ENCODE measurements around the gene MORN1.

DNA sequence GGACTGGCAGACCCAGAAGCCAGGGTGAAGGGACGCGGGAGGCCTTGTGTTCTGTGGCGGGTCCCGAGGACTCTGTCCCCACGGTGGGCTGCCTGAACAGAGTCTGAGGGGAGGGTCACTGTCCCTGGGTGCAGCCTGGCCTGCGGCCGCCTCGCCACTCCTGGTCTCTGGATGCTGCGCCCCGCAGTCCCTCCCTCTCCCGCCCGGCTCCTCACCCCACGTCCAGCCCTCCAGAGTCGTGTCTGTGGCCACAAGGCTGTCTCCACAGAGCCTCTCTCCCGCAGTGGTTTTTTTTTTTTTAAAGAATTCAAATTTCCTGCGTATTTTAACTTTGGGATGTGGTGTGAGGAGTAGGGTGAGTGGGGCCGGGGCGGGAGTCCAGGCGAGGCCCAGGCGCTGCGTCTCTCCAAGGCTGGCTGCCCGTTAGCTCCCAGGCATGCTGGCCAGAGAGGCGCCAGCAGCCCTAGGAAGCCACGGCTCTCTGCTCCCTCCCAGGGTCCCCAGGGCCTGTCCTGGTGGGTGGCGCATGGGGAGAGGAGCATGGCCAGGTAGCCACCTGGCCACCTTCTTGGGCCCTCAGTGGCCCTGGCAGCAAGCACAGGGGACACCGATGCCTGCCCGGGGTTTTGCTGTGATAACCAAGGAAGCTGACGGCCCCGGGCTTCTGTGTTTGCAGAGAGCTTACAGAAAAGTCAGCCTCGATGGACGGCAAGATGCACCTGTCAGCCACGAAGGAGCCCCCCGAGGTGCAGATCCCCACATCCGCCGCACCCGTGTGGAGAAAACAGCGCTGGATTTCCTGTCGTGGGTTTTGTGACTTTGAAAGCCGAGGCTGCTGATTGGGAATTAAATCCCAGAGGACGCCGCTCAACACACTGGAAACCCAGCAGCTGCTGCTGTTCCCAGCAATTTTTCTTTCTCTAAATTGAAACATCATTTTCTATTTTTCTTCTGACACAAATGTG lies 72.8 kb downstream of the MORN1 start:
- TF ChIP-seq, protein P1, sequence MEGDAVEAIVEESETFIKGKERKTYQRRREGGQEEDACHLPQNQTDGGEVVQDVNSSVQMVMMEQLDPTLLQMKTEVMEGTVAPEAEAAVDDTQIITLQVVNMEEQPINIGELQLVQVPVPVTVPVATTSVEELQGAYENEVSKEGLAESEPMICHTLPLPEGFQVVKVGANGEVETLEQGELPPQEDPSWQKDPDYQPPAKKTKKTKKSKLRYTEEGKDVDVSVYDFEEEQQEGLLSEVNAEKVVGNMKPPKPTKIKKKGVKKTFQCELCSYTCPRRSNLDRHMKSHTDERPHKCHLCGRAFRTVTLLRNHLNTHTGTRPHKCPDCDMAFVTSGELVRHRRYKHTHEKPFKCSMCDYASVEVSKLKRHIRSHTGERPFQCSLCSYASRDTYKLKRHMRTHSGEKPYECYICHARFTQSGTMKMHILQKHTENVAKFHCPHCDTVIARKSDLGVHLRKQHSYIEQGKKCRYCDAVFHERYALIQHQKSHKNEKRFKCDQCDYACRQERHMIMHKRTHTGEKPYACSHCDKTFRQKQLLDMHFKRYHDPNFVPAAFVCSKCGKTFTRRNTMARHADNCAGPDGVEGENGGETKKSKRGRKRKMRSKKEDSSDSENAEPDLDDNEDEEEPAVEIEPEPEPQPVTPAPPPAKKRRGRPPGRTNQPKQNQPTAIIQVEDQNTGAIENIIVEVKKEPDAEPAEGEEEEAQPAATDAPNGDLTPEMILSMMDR (IDR thresholded peaks at IDR 0.05; ENCODE audit: insufficient read depth, low read length), result no peak
- TF ChIP-seq, protein P2, sequence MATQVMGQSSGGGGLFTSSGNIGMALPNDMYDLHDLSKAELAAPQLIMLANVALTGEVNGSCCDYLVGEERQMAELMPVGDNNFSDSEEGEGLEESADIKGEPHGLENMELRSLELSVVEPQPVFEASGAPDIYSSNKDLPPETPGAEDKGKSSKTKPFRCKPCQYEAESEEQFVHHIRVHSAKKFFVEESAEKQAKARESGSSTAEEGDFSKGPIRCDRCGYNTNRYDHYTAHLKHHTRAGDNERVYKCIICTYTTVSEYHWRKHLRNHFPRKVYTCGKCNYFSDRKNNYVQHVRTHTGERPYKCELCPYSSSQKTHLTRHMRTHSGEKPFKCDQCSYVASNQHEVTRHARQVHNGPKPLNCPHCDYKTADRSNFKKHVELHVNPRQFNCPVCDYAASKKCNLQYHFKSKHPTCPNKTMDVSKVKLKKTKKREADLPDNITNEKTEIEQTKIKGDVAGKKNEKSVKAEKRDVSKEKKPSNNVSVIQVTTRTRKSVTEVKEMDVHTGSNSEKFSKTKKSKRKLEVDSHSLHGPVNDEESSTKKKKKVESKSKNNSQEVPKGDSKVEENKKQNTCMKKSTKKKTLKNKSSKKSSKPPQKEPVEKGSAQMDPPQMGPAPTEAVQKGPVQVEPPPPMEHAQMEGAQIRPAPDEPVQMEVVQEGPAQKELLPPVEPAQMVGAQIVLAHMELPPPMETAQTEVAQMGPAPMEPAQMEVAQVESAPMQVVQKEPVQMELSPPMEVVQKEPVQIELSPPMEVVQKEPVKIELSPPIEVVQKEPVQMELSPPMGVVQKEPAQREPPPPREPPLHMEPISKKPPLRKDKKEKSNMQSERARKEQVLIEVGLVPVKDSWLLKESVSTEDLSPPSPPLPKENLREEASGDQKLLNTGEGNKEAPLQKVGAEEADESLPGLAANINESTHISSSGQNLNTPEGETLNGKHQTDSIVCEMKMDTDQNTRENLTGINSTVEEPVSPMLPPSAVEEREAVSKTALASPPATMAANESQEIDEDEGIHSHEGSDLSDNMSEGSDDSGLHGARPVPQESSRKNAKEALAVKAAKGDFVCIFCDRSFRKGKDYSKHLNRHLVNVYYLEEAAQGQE (IDR thresholded peaks at IDR 0.05; ENCODE audit: insufficient replicate concordance, low read depth), result no peak
- no peak for TF ChIP-seq POLR2AphosphoS5 (IDR thresholded peaks at IDR 0.05; ENCODE audit: low read depth)
- no peak for TF ChIP-seq GABPA (IDR thresholded peaks at IDR 0.05; ENCODE audit: low read depth)
- no peak for TF ChIP-seq SPI1 (IDR thresholded peaks at IDR 0.05; ENCODE audit: borderline replicate concordance, low read depth)

All from HL-60 (cell line).